HL-60 (cell line): ENCODE measurements around the gene MAP3K4.

Source experiments
- TF ChIP-seq, protein P1 (sequence below): IDR thresholded peaks from one replicate; pipeline ENCODE4 v1.5.1; 2011; ENCODE audit warnings: low read length, control low read depth, inconsistent platforms; ENCODE audit not compliant: insufficient read depth
- TF ChIP-seq, protein P2 (sequence below): IDR thresholded peaks from 2 replicates; pipeline ENCODE4 v1.6.1; 2012; ENCODE audit warnings: low read depth; ENCODE audit not compliant: insufficient replicate concordance

DNA sequence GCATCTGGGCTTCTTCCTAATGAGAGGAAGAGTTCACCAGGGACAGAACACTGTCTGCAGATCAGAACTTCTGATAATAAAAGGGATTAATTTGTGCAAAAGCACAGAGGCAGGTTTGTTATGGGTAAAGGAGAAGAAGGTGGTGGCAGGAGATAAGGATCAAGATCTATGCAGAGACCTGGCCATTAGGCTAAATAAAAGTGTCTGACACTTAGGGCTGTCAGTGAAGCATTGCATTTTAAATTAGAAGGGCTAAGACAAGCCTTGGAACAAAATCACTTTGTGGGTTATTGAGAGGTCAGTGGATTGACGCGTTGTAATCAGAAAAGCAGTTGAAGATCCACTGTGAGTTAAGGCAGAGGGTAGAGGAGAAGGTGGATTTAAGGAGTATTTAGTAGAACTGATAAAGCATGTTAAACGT lies 76.8 kb downstream of the MAP3K4 start:
- TF ChIP-seq, protein P1, sequence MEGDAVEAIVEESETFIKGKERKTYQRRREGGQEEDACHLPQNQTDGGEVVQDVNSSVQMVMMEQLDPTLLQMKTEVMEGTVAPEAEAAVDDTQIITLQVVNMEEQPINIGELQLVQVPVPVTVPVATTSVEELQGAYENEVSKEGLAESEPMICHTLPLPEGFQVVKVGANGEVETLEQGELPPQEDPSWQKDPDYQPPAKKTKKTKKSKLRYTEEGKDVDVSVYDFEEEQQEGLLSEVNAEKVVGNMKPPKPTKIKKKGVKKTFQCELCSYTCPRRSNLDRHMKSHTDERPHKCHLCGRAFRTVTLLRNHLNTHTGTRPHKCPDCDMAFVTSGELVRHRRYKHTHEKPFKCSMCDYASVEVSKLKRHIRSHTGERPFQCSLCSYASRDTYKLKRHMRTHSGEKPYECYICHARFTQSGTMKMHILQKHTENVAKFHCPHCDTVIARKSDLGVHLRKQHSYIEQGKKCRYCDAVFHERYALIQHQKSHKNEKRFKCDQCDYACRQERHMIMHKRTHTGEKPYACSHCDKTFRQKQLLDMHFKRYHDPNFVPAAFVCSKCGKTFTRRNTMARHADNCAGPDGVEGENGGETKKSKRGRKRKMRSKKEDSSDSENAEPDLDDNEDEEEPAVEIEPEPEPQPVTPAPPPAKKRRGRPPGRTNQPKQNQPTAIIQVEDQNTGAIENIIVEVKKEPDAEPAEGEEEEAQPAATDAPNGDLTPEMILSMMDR: no peak
- TF ChIP-seq, protein P2, sequence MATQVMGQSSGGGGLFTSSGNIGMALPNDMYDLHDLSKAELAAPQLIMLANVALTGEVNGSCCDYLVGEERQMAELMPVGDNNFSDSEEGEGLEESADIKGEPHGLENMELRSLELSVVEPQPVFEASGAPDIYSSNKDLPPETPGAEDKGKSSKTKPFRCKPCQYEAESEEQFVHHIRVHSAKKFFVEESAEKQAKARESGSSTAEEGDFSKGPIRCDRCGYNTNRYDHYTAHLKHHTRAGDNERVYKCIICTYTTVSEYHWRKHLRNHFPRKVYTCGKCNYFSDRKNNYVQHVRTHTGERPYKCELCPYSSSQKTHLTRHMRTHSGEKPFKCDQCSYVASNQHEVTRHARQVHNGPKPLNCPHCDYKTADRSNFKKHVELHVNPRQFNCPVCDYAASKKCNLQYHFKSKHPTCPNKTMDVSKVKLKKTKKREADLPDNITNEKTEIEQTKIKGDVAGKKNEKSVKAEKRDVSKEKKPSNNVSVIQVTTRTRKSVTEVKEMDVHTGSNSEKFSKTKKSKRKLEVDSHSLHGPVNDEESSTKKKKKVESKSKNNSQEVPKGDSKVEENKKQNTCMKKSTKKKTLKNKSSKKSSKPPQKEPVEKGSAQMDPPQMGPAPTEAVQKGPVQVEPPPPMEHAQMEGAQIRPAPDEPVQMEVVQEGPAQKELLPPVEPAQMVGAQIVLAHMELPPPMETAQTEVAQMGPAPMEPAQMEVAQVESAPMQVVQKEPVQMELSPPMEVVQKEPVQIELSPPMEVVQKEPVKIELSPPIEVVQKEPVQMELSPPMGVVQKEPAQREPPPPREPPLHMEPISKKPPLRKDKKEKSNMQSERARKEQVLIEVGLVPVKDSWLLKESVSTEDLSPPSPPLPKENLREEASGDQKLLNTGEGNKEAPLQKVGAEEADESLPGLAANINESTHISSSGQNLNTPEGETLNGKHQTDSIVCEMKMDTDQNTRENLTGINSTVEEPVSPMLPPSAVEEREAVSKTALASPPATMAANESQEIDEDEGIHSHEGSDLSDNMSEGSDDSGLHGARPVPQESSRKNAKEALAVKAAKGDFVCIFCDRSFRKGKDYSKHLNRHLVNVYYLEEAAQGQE: no peak
